ENCODE data around the gene VIPR2.

The VIPR2 gene

GRCh38 chr7:159064816-159065510, 79.7 kb downstream of the VIPR2 start:
- TF ChIP-seq ARNTL (CRISPR knock-in tag; IDR thresholded peaks at IDR 0.05; ENCODE audit: borderline replicate concordance, low read depth), result no peak
- no peak for TF ChIP-seq CSRNP3 (CRISPR knock-in tag; IDR thresholded peaks at IDR 0.05)
- TF ChIP-seq ZFP30 (CRISPR knock-in tag; IDR thresholded peaks at IDR 0.05), result no peak
- TF ChIP-seq ZNF8 (CRISPR knock-in tag; IDR thresholded peaks at IDR 0.05), result no peak
- TF ChIP-seq TCF4 (CRISPR knock-in tag; IDR thresholded peaks at IDR 0.05; ENCODE audit: borderline replicate concordance), result no peak
- TF ChIP-seq ISL1 (CRISPR knock-in tag; IDR thresholded peaks at IDR 0.05), result no peak
- TF ChIP-seq, protein P1, sequence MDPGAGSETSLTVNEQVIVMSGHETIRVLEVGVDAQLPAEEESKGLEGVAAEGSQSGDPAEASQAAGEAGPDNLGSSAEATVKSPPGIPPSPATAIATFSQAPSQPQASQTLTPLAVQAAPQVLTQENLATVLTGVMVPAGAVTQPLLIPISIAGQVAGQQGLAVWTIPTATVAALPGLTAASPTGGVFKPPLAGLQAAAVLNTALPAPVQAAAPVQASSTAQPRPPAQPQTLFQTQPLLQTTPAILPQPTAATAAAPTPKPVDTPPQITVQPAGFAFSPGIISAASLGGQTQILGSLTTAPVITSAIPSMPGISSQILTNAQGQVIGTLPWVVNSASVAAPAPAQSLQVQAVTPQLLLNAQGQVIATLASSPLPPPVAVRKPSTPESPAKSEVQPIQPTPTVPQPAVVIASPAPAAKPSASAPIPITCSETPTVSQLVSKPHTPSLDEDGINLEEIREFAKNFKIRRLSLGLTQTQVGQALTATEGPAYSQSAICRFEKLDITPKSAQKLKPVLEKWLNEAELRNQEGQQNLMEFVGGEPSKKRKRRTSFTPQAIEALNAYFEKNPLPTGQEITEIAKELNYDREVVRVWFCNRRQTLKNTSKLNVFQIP (CRISPR knock-in tag; IDR thresholded peaks at IDR 0.05; ENCODE audit: borderline replicate concordance, low read depth), result no peak
- TF ChIP-seq GLIS3 (CRISPR knock-in tag; IDR thresholded peaks at IDR 0.05), result no peak
- no peak for TF ChIP-seq ZFP3 (CRISPR knock-in tag; IDR thresholded peaks at IDR 0.05)
- no peak for TF ChIP-seq ZNF70 (CRISPR knock-in tag; IDR thresholded peaks at IDR 0.05)
- no peak for TF ChIP-seq OSR1 (CRISPR knock-in tag; IDR thresholded peaks at IDR 0.05)
- ATAC-seq, result no peak

- no peak for TF ChIP-seq ZNF565 (CRISPR knock-in tag; conservative IDR thresholded peaks at IDR 0.05; ENCODE audit: low read depth)
- no peak for TF ChIP-seq RARB (CRISPR knock-in tag; IDR thresholded peaks at IDR 0.05)
Observed at GRCh38 chr7:159064121-159064815, 80.4 kb downstream of the VIPR2 start.

DNA sequence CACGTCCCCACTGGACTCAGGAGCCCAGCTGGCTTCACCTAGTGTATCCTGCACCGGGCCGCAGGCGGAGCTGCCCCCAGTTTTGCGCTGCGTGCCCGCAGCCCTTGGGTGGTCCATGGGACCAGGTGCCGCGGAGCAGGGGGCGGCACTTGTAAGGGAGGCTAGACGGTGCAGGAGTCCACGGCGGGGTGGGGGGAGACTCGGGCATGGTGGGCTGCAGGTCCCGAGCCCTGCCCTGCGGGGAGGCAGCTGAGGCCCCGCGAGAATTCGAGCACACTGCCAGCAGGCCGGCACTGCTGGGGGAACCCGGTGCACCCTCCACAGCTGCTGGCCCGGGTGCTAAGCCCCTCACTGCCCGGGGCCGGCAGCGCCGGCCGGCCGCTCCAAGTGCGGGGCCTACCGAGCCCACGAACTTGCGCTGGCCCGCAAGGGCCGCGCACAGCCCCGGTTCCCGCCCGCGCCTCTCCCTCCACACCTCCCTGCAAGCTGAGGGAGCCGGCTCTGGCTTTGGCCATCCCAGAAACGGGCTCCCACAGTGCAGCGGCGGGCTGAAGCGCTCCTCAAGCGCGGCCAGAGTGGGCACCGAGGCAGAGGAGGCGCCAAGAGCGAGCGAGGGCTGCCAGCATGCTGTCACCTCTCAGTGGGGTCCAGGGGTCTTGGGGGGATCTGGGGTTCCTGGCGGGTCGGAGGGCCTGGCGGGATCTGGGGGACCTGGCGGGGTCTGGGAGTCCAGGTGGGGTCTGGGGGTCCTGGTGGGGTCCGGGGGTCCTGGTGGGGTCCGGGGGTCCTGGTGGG, 81.4 kb downstream of the VIPR2 start:
- no peak for ATAC-seq
- no peak for TF ChIP-seq CSRNP3 (CRISPR knock-in tag; IDR thresholded peaks at IDR 0.05)
- TF ChIP-seq PPARA (CRISPR knock-in tag; IDR thresholded peaks at IDR 0.05; ENCODE audit: borderline replicate concordance), result no peak
- no peak for TF ChIP-seq ZFP30 (CRISPR knock-in tag; IDR thresholded peaks at IDR 0.05)
- TF ChIP-seq OSR1 (CRISPR knock-in tag; IDR thresholded peaks at IDR 0.05), result no peak
- no peak for TF ChIP-seq ARNTL (CRISPR knock-in tag; IDR thresholded peaks at IDR 0.05; ENCODE audit: borderline replicate concordance, low read depth)
- no peak for TF ChIP-seq TCF4 (CRISPR knock-in tag; IDR thresholded peaks at IDR 0.05; ENCODE audit: borderline replicate concordance)
- TF ChIP-seq ISL1 (CRISPR knock-in tag; IDR thresholded peaks at IDR 0.05), result no peak
- TF ChIP-seq, protein P2, sequence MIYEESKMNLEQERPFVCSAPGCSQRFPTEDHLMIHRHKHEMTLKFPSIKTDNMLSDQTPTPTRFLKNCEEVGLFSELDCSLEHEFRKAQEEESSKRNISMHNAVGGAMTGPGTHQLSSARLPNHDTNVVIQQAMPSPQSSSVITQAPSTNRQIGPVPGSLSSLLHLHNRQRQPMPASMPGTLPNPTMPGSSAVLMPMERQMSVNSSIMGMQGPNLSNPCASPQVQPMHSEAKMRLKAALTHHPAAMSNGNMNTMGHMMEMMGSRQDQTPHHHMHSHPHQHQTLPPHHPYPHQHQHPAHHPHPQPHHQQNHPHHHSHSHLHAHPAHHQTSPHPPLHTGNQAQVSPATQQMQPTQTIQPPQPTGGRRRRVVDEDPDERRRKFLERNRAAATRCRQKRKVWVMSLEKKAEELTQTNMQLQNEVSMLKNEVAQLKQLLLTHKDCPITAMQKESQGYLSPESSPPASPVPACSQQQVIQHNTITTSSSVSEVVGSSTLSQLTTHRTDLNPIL (CRISPR knock-in tag; IDR thresholded peaks at IDR 0.05; ENCODE audit: low read depth), result no peak
- TF ChIP-seq GLIS3 (CRISPR knock-in tag; IDR thresholded peaks at IDR 0.05), result no peak
- TF ChIP-seq ESRRG (CRISPR knock-in tag; IDR thresholded peaks at IDR 0.05), result no peak
- no peak for TF ChIP-seq ZC3H10 (CRISPR knock-in tag; IDR thresholded peaks at IDR 0.05)
- TF ChIP-seq, protein P3, sequence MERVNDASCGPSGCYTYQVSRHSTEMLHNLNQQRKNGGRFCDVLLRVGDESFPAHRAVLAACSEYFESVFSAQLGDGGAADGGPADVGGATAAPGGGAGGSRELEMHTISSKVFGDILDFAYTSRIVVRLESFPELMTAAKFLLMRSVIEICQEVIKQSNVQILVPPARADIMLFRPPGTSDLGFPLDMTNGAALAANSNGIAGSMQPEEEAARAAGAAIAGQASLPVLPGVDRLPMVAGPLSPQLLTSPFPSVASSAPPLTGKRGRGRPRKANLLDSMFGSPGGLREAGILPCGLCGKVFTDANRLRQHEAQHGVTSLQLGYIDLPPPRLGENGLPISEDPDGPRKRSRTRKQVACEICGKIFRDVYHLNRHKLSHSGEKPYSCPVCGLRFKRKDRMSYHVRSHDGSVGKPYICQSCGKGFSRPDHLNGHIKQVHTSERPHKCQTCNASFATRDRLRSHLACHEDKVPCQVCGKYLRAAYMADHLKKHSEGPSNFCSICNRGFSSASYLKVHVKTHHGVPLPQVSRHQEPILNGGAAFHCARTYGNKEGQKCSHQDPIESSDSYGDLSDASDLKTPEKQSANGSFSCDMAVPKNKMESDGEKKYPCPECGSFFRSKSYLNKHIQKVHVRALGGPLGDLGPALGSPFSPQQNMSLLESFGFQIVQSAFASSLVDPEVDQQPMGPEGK (CRISPR knock-in tag; IDR thresholded peaks at IDR 0.05; ENCODE audit: borderline replicate concordance), result no peak
- no peak for TF ChIP-seq ZNF565 (CRISPR knock-in tag; conservative IDR thresholded peaks at IDR 0.05; ENCODE audit: low read depth)
- no peak for TF ChIP-seq CSDC2 (CRISPR knock-in tag; IDR thresholded peaks at IDR 0.05)

More at GRCh38 chr7:159064121-159064815, 80.4 kb downstream of the VIPR2 start:
- no peak for ATAC-seq
